HEK293 (cell line): ENCODE results near the gene KIRREL3.

ENCODE experiments used
- GLIS1 ChIP-seq: fragments of 450-650 bp; formaldehyde crosslinking; IDR thresholded peaks from 2 replicates; pipeline ENCODE4 v1.5.1; 2016; ENCODE audit warnings: missing biosample characterization, missing genetic modification characterization
- SALL2 ChIP-seq: fragments of 450-650 bp; formaldehyde crosslinking; IDR thresholded peaks from 2 replicates; pipeline ENCODE4 v1.5.0; 2017; ENCODE audit warnings: missing biosample characterization, mild to moderate bottlenecking, missing genetic modification characterization, borderline replicate concordance
- ZNF580 ChIP-seq: fragments of 450-650 bp; formaldehyde crosslinking; IDR thresholded peaks from 2 replicates; pipeline ENCODE4 v1.5.1; 2016; ENCODE audit warnings: missing biosample characterization, missing genetic modification characterization

GRCh38 chr11:126647735-126648134 is 352.8 kb downstream of the KIRREL3 start:
- TF ChIP-seq ZNF580 (tag by site-specific recombination) (no peak), SALL2 (tag by site-specific recombination) (no peak), GLIS1 (tag by site-specific recombination) (no peak)
